ENCODE measurements around the gene KLK11. TPM values are rescaled to one million over a fixed set of nuclear protein-coding genes. Genes with fewer than 3 reads are reported as not detected.

The KLK11 gene
- total RNA-seq, 1 donor from 2014 or later = not detected

GRCh38 chr19:51009061-51009891, 17.1 kb downstream of the KLK11 start:
- H3K4me3 ChIP-seq (ENCODE audit: low read depth, low read length) = no peak overlapping the region
- no peak for TF ChIP-seq CTCF (IDR thresholded peaks at IDR 0.05; ENCODE audit: insufficient read depth, low read length, poor library complexity, severe bottlenecking)
- no peak for DNase-seq (ENCODE audit: low read depth)
- H3K36me3 ChIP-seq (ENCODE audit: control insufficient read depth, insufficient read depth, low read length) = no peaks in the 10 kb centered on the region
- H3K27me3 ChIP-seq (ENCODE audit: control insufficient read depth, insufficient read depth, low read length) = no peaks in the 10 kb centered on the region

GRCh38 chr19:51007488-51007887, 18.9 kb downstream of the KLK11 start:
- no peaks in the 10 kb centered on the region for H3K27me3 ChIP-seq (ENCODE audit: control insufficient read depth, insufficient read depth, low read length)
- no peak for TF ChIP-seq CTCF (IDR thresholded peaks at IDR 0.05; ENCODE audit: insufficient read depth, low read length, poor library complexity, severe bottlenecking)
- no peak for DNase-seq (ENCODE audit: low read depth)
- no peaks in the 10 kb centered on the region for H3K36me3 ChIP-seq (ENCODE audit: control insufficient read depth, insufficient read depth, low read length)
- no peak overlapping the region for H3K4me3 ChIP-seq (ENCODE audit: low read depth, low read length)

- H3K36me3 ChIP-seq (ENCODE audit: control insufficient read depth, insufficient read depth, low read length) = no peaks in the 10 kb centered on the region
- DNase-seq (ENCODE audit: low read depth) = no peak
- peaks cover 3% of the 10 kb centered on the region for H3K27me3 ChIP-seq (ENCODE audit: control insufficient read depth, insufficient read depth, low read length)
- no peak overlapping the region for H3K4me3 ChIP-seq (ENCODE audit: low read depth, low read length)
- no peak for TF ChIP-seq CTCF (IDR thresholded peaks at IDR 0.05; ENCODE audit: insufficient read depth, low read length, poor library complexity, severe bottlenecking)
These were observed 20.0 kb downstream of the KLK11 start for GRCh38 chr19:51006406-51006805.

GRCh38 chr19:51005248-51005647, 21.2 kb downstream of the KLK11 start:
- Histone ChIP-seq H3K27me3 (ENCODE audit: control insufficient read depth, insufficient read depth, low read length) (peaks cover 3% of the 10 kb centered on the region), H3K4me3 (ENCODE audit: low read depth, low read length) (no peak overlapping the region), H3K36me3 (ENCODE audit: control insufficient read depth, insufficient read depth, low read length) (no peaks in the 10 kb centered on the region)
- no peak for TF ChIP-seq CTCF (IDR thresholded peaks at IDR 0.05; ENCODE audit: insufficient read depth, low read length, poor library complexity, severe bottlenecking)
- DNase-seq (ENCODE audit: low read depth) = no peak

- no peak for DNase-seq (ENCODE audit: low read depth)
- Histone ChIP-seq H3K4me3 (ENCODE audit: low read depth, low read length) (no peak overlapping the region), H3K27me3 (ENCODE audit: control insufficient read depth, insufficient read depth, low read length) (peaks cover 3% of the 10 kb centered on the region), H3K36me3 (ENCODE audit: control insufficient read depth, insufficient read depth, low read length) (no peaks in the 10 kb centered on the region)
- TF ChIP-seq CTCF (IDR thresholded peaks at IDR 0.05; ENCODE audit: insufficient read depth, low read length, poor library complexity, severe bottlenecking) = no peak
These were observed 23.1 kb downstream of the KLK11 start for GRCh38 chr19:51003316-51003715.
